HEK293 (cell line): ENCODE results near the gene SEC24C.
A peak's percentile ranks its signal among the peaks of the same experiment; 100 is the strongest.

ENCODE experiments used
- HOXD13 ChIP-seq: sonication (generic); formaldehyde crosslinking; IDR thresholded peaks from 2 replicates; pipeline ENCODE4 v1.8.0; 2022; ENCODE audit warnings: missing genetic modification reagents, borderline replicate concordance
- KLF17 ChIP-seq: fragments of 450-650 bp; formaldehyde crosslinking; IDR thresholded peaks from 2 replicates; pipeline ENCODE4 v1.5.1; 2016; ENCODE audit warnings: missing biosample characterization, missing genetic modification characterization
- KLF8 ChIP-seq: fragments of 450-650 bp; formaldehyde crosslinking; IDR thresholded peaks from 2 replicates; pipeline ENCODE4 v1.5.1; 2016; ENCODE audit warnings: missing biosample characterization, missing genetic modification characterization
- MZF1 ChIP-seq: fragments of 450-650 bp; formaldehyde crosslinking; IDR thresholded peaks from 2 replicates; pipeline ENCODE4 v1.5.1; 2017; ENCODE audit warnings: missing biosample characterization, missing genetic modification characterization, borderline replicate concordance
- SCRT2 ChIP-seq: fragments of 450-650 bp; formaldehyde crosslinking; IDR thresholded peaks from 2 replicates; pipeline ENCODE4 v1.5.1; 2016; ENCODE audit warnings: missing biosample characterization, missing genetic modification characterization
- SETDB1 ChIP-seq: IDR thresholded peaks from one replicate; pipeline ENCODE4 v1.6.1; 2017; ENCODE audit warnings: mild to moderate bottlenecking, low read length, moderate library complexity, mixed read lengths; ENCODE audit not compliant: insufficient read length
- SP3 ChIP-seq: fragments of 450-650 bp; formaldehyde crosslinking; IDR thresholded peaks from 2 replicates; pipeline ENCODE4 v1.5.1; 2016; ENCODE audit warnings: missing biosample characterization, missing genetic modification characterization
- SP7 ChIP-seq: fragments of 450-650 bp; formaldehyde crosslinking; IDR thresholded peaks from 2 replicates; pipeline ENCODE4 v1.5.1; 2016; ENCODE audit warnings: missing biosample characterization, missing genetic modification characterization
- ZBTB48 ChIP-seq: fragments of 450-650 bp; formaldehyde crosslinking; IDR thresholded peaks from 2 replicates; pipeline ENCODE4 v1.5.1; 2016; ENCODE audit warnings: missing biosample characterization, missing genetic modification characterization
- ZFP37 ChIP-seq: fragments of 450-650 bp; formaldehyde crosslinking; IDR thresholded peaks from 2 replicates; pipeline ENCODE4 v1.5.1; 2016; ENCODE audit warnings: missing biosample characterization, missing genetic modification characterization
- ZNF2 ChIP-seq: fragments of 450-650 bp; formaldehyde crosslinking; IDR thresholded peaks from 2 replicates; pipeline ENCODE4 v1.5.1; 2016; ENCODE audit warnings: missing biosample characterization, missing genetic modification characterization
- ZNF211 ChIP-seq: fragments of 450-650 bp; formaldehyde crosslinking; IDR thresholded peaks from 2 replicates; pipeline ENCODE4 v1.5.1; 2016; ENCODE audit warnings: low read depth, missing biosample characterization, missing genetic modification characterization
- ZNF292 ChIP-seq: fragments of 450-650 bp; formaldehyde crosslinking; IDR thresholded peaks from 2 replicates; pipeline ENCODE4 v1.5.1; 2016; ENCODE audit warnings: low read depth, missing biosample characterization, missing genetic modification characterization, borderline replicate concordance
- ZNF354C ChIP-seq: fragments of 450-650 bp; formaldehyde crosslinking; IDR thresholded peaks from 2 replicates; pipeline ENCODE4 v1.5.1; 2016; ENCODE audit warnings: missing biosample characterization, missing genetic modification characterization, low read depth, borderline replicate concordance
- ZNF398 ChIP-seq: fragments of 450-650 bp; formaldehyde crosslinking; IDR thresholded peaks from 2 replicates; pipeline ENCODE4 v1.5.1; 2017; ENCODE audit warnings: missing biosample characterization, missing genetic modification characterization
- ZNF488 ChIP-seq: fragments of 450-650 bp; formaldehyde crosslinking; IDR thresholded peaks from 2 replicates; pipeline ENCODE4 v1.5.1; 2016; ENCODE audit warnings: missing biosample characterization, missing genetic modification characterization
- ZNF544 ChIP-seq: fragments of 450-650 bp; formaldehyde crosslinking; IDR thresholded peaks from 2 replicates; pipeline ENCODE4 v1.5.0; 2017; ENCODE audit warnings: missing biosample characterization, missing genetic modification characterization
- ZNF549 ChIP-seq: fragments of 450-650 bp; IDR thresholded peaks from 2 replicates; pipeline ENCODE4 v1.5.1; 2018; ENCODE audit warnings: missing biosample characterization, missing genetic modification characterization, mild to moderate bottlenecking, inconsistent platforms, moderate library complexity
- ZNF560 ChIP-seq: fragments of 450-650 bp; formaldehyde crosslinking; IDR thresholded peaks from 2 replicates; pipeline ENCODE4 v1.5.1; 2017; ENCODE audit warnings: missing biosample characterization, missing genetic modification characterization, borderline replicate concordance
- ZNF571 ChIP-seq: fragments of 450-650 bp; formaldehyde crosslinking; IDR thresholded peaks from 2 replicates; pipeline ENCODE4 v1.5.0; 2017; ENCODE audit warnings: missing biosample characterization, missing genetic modification characterization
- ZNF623 ChIP-seq: fragments of 450-650 bp; formaldehyde crosslinking; IDR thresholded peaks from 2 replicates; pipeline ENCODE4 v1.5.1; 2016; ENCODE audit warnings: missing biosample characterization, missing genetic modification characterization
- ZNF639 ChIP-seq: fragments of 450-650 bp; formaldehyde crosslinking; IDR thresholded peaks from 2 replicates; pipeline ENCODE4 v1.5.1; 2016; ENCODE audit warnings: missing biosample characterization, missing genetic modification characterization
- ZNF660 ChIP-seq: fragments of 450-650 bp; IDR thresholded peaks from 2 replicates; pipeline ENCODE4 v1.5.1; 2018; ENCODE audit warnings: missing biosample characterization, mild to moderate bottlenecking, missing genetic modification characterization
- ZNF843 ChIP-seq: fragments of 450-650 bp; formaldehyde crosslinking; IDR thresholded peaks from 2 replicates; pipeline ENCODE4 v1.5.1; 2016; ENCODE audit warnings: missing biosample characterization, missing genetic modification characterization
- TF ChIP-seq, protein P1 (sequence below): fragments of 450-650 bp; formaldehyde crosslinking; conservative IDR thresholded peaks from 2 replicates; pipeline ENCODE4 v1.5.1; 2016; ENCODE audit warnings: low read depth, missing biosample characterization, missing genetic modification characterization
- TF ChIP-seq, protein P2 (sequence below): fragments of 450-650 bp; formaldehyde crosslinking; IDR thresholded peaks from 2 replicates; pipeline ENCODE4 v1.5.1; 2016; ENCODE audit warnings: missing biosample characterization, missing genetic modification characterization
- TF ChIP-seq, protein P3 (sequence below): fragments of 450-650 bp; formaldehyde crosslinking; IDR thresholded peaks from 2 replicates; pipeline ENCODE4 v1.5.1; 2016; ENCODE audit warnings: missing biosample characterization, missing genetic modification characterization

SEC24C gene

GRCh38 chr10:73743905-73744663 is at the start of gene SEC24C (continued):
- TF ChIP-seq, protein P1, sequence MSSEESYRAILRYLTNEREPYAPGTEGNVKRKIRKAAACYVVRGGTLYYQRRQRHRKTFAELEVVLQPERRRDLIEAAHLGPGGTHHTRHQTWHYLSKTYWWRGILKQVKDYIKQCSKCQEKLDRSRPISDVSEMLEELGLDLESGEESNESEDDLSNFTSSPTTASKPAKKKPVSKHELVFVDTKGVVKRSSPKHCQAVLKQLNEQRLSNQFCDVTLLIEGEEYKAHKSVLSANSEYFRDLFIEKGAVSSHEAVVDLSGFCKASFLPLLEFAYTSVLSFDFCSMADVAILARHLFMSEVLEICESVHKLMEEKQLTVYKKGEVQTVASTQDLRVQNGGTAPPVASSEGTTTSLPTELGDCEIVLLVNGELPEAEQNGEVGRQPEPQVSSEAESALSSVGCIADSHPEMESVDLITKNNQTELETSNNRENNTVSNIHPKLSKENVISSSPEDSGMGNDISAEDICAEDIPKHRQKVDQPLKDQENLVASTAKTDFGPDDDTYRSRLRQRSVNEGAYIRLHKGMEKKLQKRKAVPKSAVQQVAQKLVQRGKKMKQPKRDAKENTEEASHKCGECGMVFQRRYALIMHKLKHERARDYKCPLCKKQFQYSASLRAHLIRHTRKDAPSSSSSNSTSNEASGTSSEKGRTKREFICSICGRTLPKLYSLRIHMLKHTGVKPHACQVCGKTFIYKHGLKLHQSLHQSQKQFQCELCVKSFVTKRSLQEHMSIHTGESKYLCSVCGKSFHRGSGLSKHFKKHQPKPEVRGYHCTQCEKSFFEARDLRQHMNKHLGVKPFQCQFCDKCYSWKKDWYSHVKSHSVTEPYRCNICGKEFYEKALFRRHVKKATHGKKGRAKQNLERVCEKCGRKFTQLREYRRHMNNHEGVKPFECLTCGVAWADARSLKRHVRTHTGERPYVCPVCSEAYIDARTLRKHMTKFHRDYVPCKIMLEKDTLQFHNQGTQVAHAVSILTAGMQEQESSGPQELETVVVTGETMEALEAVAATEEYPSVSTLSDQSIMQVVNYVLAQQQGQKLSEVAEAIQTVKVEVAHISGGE = peak; percentile 96
- peak; percentile 95 for TF ChIP-seq SP3 (tag by site-specific recombination)
- no peak; the same call in none of the 2 replicates for TF ChIP-seq ZNF843
- TF ChIP-seq ZNF211 = no peak
- no peak for TF ChIP-seq MZF1
- TF ChIP-seq KLF8 = peak; percentile 74
- no peak for TF ChIP-seq ZNF571 (tag by site-specific recombination)
- no peak for TF ChIP-seq ZNF623
- no peak for TF ChIP-seq ZNF354C
- no peak for TF ChIP-seq SETDB1
- TF ChIP-seq ZBTB48 = no peak
- peak; percentile 70 for TF ChIP-seq KLF17 (tag by site-specific recombination)
- TF ChIP-seq ZNF560 (tag by site-specific recombination) = no peak
- TF ChIP-seq, protein P2, sequence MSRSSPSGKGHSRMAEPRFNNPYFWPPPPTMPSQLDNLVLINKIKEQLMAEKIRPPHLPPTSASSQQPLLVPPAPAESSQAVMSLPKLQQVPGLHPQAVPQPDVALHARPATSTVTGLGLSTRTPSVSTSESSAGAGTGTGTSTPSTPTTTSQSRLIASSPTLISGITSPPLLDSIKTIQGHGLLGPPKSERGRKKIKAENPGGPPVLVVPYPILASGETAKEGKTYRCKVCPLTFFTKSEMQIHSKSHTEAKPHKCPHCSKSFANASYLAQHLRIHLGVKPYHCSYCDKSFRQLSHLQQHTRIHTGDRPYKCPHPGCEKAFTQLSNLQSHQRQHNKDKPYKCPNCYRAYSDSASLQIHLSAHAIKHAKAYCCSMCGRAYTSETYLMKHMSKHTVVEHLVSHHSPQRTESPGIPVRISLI (tag by site-specific recombination) = peak; percentile 80; the same call in 1 of the 2 replicates
- TF ChIP-seq ZNF660 (tag by site-specific recombination) = peak; percentile 82
- no peak for TF ChIP-seq SCRT2 (tag by site-specific recombination)
- no peak for TF ChIP-seq ZNF488 (tag by site-specific recombination)
- peak; percentile 82 for TF ChIP-seq ZNF2 (tag by site-specific recombination)
- TF ChIP-seq ZNF544 (tag by site-specific recombination) = no peak
- no peak for TF ChIP-seq ZNF398 (tag by site-specific recombination)
- no peak for TF ChIP-seq ZNF549
- 0 out of 2 replicates have a peak, but pooled peaks have one; percentile 38 for TF ChIP-seq ZFP37
- TF ChIP-seq, protein P3, sequence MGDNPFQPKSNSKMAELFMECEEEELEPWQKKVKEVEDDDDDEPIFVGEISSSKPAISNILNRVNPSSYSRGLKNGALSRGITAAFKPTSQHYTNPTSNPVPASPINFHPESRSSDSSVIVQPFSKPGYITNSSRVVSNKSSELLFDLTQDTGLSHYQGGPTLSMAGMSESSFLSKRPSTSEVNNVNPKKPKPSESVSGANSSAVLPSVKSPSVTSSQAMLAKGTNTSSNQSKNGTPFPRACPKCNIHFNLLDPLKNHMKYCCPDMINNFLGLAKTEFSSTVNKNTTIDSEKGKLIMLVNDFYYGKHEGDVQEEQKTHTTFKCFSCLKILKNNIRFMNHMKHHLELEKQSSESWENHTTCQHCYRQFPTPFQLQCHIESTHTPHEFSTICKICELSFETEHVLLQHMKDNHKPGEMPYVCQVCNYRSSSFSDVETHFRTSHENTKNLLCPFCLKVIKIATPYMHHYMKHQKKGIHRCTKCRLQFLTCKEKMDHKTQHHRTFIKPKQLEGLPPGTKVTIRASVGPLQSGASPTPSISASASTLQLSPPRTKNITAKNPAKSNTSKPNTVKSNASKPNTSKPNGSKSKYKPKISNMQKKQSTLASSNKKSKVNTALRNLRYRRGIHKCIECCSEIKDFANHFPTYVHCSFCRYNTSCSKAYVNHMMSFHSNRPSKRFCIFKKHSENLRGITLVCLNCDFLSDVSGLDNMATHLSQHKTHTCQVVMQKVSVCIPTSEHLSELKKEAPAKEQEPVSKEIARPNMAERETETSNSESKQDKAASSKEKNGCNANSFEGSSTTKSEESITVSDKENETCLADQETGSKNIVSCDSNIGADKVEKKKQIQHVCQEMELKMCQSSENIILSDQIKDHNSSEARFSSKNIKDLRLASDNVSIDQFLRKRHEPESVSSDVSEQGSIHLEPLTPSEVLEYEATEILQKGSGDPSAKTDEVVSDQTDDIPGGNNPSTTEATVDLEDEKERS (tag by site-specific recombination) = no peak
- TF ChIP-seq SP7 = peak; percentile 74
- TF ChIP-seq ZNF292 (tag by site-specific recombination) = no peak
- TF ChIP-seq HOXD13 (CRISPR knock-in tag) = no peak
- TF ChIP-seq ZNF639 = peak; percentile 91
